B cell (primary cell): Measurements from ENCODE around the gene NRG2.

Experiments
- EZH2 ChIP-seq: IDR thresholded peaks from 2 replicates; pipeline ENCODE4 v1.6.1; 2012; ENCODE audit warnings: borderline replicate concordance, low read depth, mild to moderate bottlenecking, moderate library complexity, low read length; ENCODE audit not compliant: insufficient read depth, poor library complexity, severe bottlenecking
- TF ChIP-seq, protein P1 (sequence below): fragments of 200-600 bp; IDR thresholded peaks from one replicate; pipeline ENCODE4 v1.8.0; 2022; ENCODE audit warnings: antibody characterized with exemption, mild to moderate bottlenecking

DNA sequence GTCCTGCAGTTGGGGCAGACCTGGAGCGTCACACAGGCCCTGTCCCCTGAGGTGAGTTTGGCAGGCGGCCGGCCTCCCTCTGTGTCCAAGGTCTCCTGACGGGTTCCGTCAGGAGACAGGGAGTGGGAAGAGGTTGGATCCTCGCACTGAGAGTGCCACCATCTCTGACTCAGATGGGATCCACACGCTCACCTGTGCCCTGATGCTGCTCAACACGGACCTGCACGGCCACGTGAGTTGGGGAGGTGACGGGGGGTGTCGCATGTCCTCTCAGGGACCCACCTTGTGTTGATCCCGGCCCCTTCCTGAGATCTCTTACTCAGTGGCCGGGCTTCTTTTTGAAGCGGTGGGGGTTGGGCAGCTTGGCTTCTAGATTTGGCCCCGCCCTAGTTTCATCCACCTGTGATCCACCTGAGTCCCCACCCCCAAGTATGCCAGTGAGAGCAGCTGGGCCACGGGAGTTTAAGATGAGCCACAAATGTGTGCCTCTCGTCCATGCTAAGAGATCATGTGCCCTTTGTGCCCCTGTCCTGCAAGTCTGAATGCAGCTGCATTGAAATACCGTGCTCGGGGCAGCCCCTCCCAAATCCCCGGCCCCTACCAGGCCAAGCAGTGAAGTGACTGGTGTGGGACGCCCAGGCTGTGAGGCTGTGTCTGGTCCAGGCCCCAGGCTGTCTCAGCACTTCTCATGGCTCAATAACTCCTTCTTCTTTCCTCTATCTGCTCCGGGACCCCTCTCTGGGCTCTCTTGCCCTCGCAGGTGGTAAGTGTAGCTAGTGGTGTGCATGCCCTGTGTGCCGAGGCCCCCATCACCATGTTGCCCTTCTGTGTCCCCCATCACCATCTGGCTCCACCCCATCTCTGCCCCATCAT is 220.3 kb downstream of the NRG2 start:
- TF ChIP-seq, protein P1, sequence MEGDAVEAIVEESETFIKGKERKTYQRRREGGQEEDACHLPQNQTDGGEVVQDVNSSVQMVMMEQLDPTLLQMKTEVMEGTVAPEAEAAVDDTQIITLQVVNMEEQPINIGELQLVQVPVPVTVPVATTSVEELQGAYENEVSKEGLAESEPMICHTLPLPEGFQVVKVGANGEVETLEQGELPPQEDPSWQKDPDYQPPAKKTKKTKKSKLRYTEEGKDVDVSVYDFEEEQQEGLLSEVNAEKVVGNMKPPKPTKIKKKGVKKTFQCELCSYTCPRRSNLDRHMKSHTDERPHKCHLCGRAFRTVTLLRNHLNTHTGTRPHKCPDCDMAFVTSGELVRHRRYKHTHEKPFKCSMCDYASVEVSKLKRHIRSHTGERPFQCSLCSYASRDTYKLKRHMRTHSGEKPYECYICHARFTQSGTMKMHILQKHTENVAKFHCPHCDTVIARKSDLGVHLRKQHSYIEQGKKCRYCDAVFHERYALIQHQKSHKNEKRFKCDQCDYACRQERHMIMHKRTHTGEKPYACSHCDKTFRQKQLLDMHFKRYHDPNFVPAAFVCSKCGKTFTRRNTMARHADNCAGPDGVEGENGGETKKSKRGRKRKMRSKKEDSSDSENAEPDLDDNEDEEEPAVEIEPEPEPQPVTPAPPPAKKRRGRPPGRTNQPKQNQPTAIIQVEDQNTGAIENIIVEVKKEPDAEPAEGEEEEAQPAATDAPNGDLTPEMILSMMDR = no peak
- TF ChIP-seq EZH2 = no peak
